Stimulated activated naive CD8-positive, alpha-beta T cell treated with anti-CD3 and anti-CD28 coated beads, Interleukin-15, Interleukin-2, amounts not matched to agents 100 ng/mL and 50 ng/mL, for 24 hours (primary cell): ENCODE measurements around the gene HDAC1.

Experiments
- H3K27ac Mint-ChIP-seq: one replicate; pipeline ENCODE4 v1.8.0; 2021; ENCODE audit warnings: mild to moderate bottlenecking, mixed read lengths
- H3K27me3 Mint-ChIP-seq: one replicate; pipeline ENCODE4 v1.8.0; 2021; ENCODE audit warnings: mixed read lengths
- H3K36me3 Mint-ChIP-seq: one replicate; pipeline ENCODE4 v1.8.0; 2021; ENCODE audit warnings: low read depth, mixed read lengths
- H3K4me1 Mint-ChIP-seq: one replicate; pipeline ENCODE4 v1.8.0; 2021; ENCODE audit warnings: low read depth, mixed read lengths
- H3K4me3 Mint-ChIP-seq: one replicate; pipeline ENCODE4 v1.8.0; 2021; ENCODE audit warnings: mild to moderate bottlenecking, mixed read lengths
- H3K9me3 Mint-ChIP-seq: one replicate; pipeline ENCODE4 v1.8.0; 2021; ENCODE audit warnings: mixed read lengths

The HDAC1 gene

GRCh38 chr1:32299327-32299726 lies 7.4 kb downstream of the HDAC1 start:
- Mint-ChIP-seq H3K36me3 (peaks cover 50% of the 10 kb centered on the region), H3K27me3 (no peaks in the 10 kb centered on the region), H3K4me1 (peaks cover 59% of the 10 kb centered on the region), H3K27ac (no peak overlapping the region), H3K9me3 (no peaks in the 10 kb centered on the region), H3K4me3 (no peak overlapping the region)

- H3K4me3 Mint-ChIP-seq, result no peak overlapping the region
- H3K36me3 Mint-ChIP-seq, result peaks cover 60% of the 10 kb centered on the region
- peaks cover 5% of the 10 kb centered on the region for H3K9me3 Mint-ChIP-seq
- peaks cover 50% of the 10 kb centered on the region for H3K4me1 Mint-ChIP-seq
- no peak overlapping the region for H3K27ac Mint-ChIP-seq
- H3K27me3 Mint-ChIP-seq, result no peaks in the 10 kb centered on the region
Measured at GRCh38 chr1:32303358-32303757, 11.5 kb downstream of the HDAC1 start.

GRCh38 chr1:32303997-32304622 lies 12.2 kb downstream of the HDAC1 start:
- Mint-ChIP-seq H3K4me3 (no peak overlapping the region), H3K9me3 (peaks cover 5% of the 10 kb centered on the region), H3K4me1 (peaks cover 54% of the 10 kb centered on the region), H3K27me3 (no peaks in the 10 kb centered on the region), H3K27ac (peak overlapping the region; percentile 9), H3K36me3 (peaks cover 60% of the 10 kb centered on the region)

- peaks cover 5% of the 10 kb centered on the region for H3K9me3 Mint-ChIP-seq
- H3K27me3 Mint-ChIP-seq, result no peaks in the 10 kb centered on the region
- no peak overlapping the region for H3K4me3 Mint-ChIP-seq
- peaks cover 68% of the 10 kb centered on the region for H3K36me3 Mint-ChIP-seq
- no peak overlapping the region for H3K27ac Mint-ChIP-seq
- peaks cover 63% of the 10 kb centered on the region for H3K4me1 Mint-ChIP-seq
Measured at GRCh38 chr1:32305310-32305709, 13.4 kb downstream of the HDAC1 start.

GRCh38 chr1:32307324-32307723 lies 15.4 kb downstream of the HDAC1 start:
- H3K4me3 Mint-ChIP-seq, result no peak overlapping the region
- H3K4me1 Mint-ChIP-seq, result peaks cover 66% of the 10 kb centered on the region
- H3K36me3 Mint-ChIP-seq, result peaks cover 56% of the 10 kb centered on the region
- H3K9me3 Mint-ChIP-seq, result peaks cover 5% of the 10 kb centered on the region
- no peaks in the 10 kb centered on the region for H3K27me3 Mint-ChIP-seq
- H3K27ac Mint-ChIP-seq, result peak overlapping the region; percentile 34

- Mint-ChIP-seq H3K4me1 (peaks cover 66% of the 10 kb centered on the region), H3K27me3 (no peaks in the 10 kb centered on the region), H3K27ac (no peak overlapping the region), H3K36me3 (peaks cover 42% of the 10 kb centered on the region), H3K4me3 (no peak overlapping the region), H3K9me3 (peaks cover 5% of the 10 kb centered on the region)
Measured at GRCh38 chr1:32309960-32310359, 18.1 kb downstream of the HDAC1 start.

- H3K4me1 Mint-ChIP-seq, result peaks cover 68% of the 10 kb centered on the region
Measured at GRCh38 chr1:32311709-32312393, 20.0 kb downstream of the HDAC1 start.

GRCh38 chr1:32316903-32317277 lies 25.0 kb downstream of the HDAC1 start:
- Mint-ChIP-seq H3K27me3 (no peaks in the 10 kb centered on the region), H3K4me3 (no peak overlapping the region), H3K27ac (peak overlapping the region; percentile 65)

More at GRCh38 chr1:32311709-32312393, 20.0 kb downstream of the HDAC1 start:
- Mint-ChIP-seq H3K27ac (peak overlapping the region; percentile 75), H3K27me3 (no peaks in the 10 kb centered on the region), H3K36me3 (peaks cover 38% of the 10 kb centered on the region), H3K9me3 (no peaks in the 10 kb centered on the region), H3K4me3 (no peak overlapping the region)

GRCh38 chr1:32318127-32318869 lies 26.4 kb downstream of the HDAC1 start:
- Mint-ChIP-seq H3K27ac (no peak overlapping the region), H3K27me3 (no peaks in the 10 kb centered on the region), H3K9me3 (no peaks in the 10 kb centered on the region), H3K4me3 (no peak overlapping the region), H3K4me1 (peaks cover 47% of the 10 kb centered on the region), H3K36me3 (peaks cover 48% of the 10 kb centered on the region)

More at GRCh38 chr1:32316903-32317277, 25.0 kb downstream of the HDAC1 start:
- Mint-ChIP-seq H3K36me3 (peaks cover 40% of the 10 kb centered on the region), H3K4me1 (peaks cover 39% of the 10 kb centered on the region), H3K9me3 (no peaks in the 10 kb centered on the region)

GRCh38 chr1:32321712-32322291 lies 29.9 kb downstream of the HDAC1 start:
- Mint-ChIP-seq H3K4me3 (no peak overlapping the region), H3K9me3 (no peaks in the 10 kb centered on the region), H3K36me3 (peaks cover 48% of the 10 kb centered on the region), H3K27me3 (no peaks in the 10 kb centered on the region), H3K4me1 (peaks cover 41% of the 10 kb centered on the region), H3K27ac (peak overlapping the region; percentile 74)

GRCh38 chr1:32327204-32327603 lies 35.3 kb downstream of the HDAC1 start:
- H3K36me3 Mint-ChIP-seq, result peaks cover 70% of the 10 kb centered on the region
- no peak overlapping the region for H3K4me3 Mint-ChIP-seq
- H3K27ac Mint-ChIP-seq, result no peak overlapping the region
- no peaks in the 10 kb centered on the region for H3K27me3 Mint-ChIP-seq
- no peaks in the 10 kb centered on the region for H3K9me3 Mint-ChIP-seq
- peaks cover 21% of the 10 kb centered on the region for H3K4me1 Mint-ChIP-seq

GRCh38 chr1:32329931-32330466 lies 38.1 kb downstream of the HDAC1 start:
- H3K27me3 Mint-ChIP-seq, result no peaks in the 10 kb centered on the region
- H3K4me1 Mint-ChIP-seq, result peaks cover 18% of the 10 kb centered on the region

GRCh38 chr1:32330558-32331151 lies 38.8 kb downstream of the HDAC1 start:
- H3K4me1 Mint-ChIP-seq, result peaks cover 19% of the 10 kb centered on the region
- no peak overlapping the region for H3K27ac Mint-ChIP-seq
- no peaks in the 10 kb centered on the region for H3K9me3 Mint-ChIP-seq
- no peaks in the 10 kb centered on the region for H3K27me3 Mint-ChIP-seq
- H3K4me3 Mint-ChIP-seq, result no peak overlapping the region
- H3K36me3 Mint-ChIP-seq, result peaks cover 65% of the 10 kb centered on the region

More at GRCh38 chr1:32329931-32330466, 38.1 kb downstream of the HDAC1 start:
- Mint-ChIP-seq H3K9me3 (no peaks in the 10 kb centered on the region), H3K4me3 (no peak overlapping the region), H3K27ac (peak overlapping the region; percentile 34), H3K36me3 (peaks cover 71% of the 10 kb centered on the region)

- no peak overlapping the region for H3K4me3 Mint-ChIP-seq
- H3K9me3 Mint-ChIP-seq, result no peaks in the 10 kb centered on the region
- H3K27me3 Mint-ChIP-seq, result no peaks in the 10 kb centered on the region
- peaks cover 19% of the 10 kb centered on the region for H3K4me1 Mint-ChIP-seq
- H3K36me3 Mint-ChIP-seq, result peaks cover 63% of the 10 kb centered on the region
- H3K27ac Mint-ChIP-seq, result no peak overlapping the region
Measured at GRCh38 chr1:32331549-32331948, 39.7 kb downstream of the HDAC1 start.
